Nephron progenitor cell (in vitro differentiated cells): ENCODE results near the gene MLX.

Experiments
- DNase-seq: peaks from one replicate; pipeline ENCODE4 v3.0.0; 2021
- H3K27ac Mint-ChIP-seq: 2 replicates; pipeline ENCODE4 v1.8.0; 2021; ENCODE audit warnings: mild to moderate bottlenecking, moderate library complexity, mixed read lengths
- H3K27me3 Mint-ChIP-seq: 2 replicates; pipeline ENCODE4 v1.8.0; 2021; ENCODE audit warnings: mild to moderate bottlenecking, low read depth, mixed read lengths; ENCODE audit not compliant: poor library complexity
- H3K36me3 Mint-ChIP-seq: 2 replicates; pipeline ENCODE4 v1.8.0; 2021; ENCODE audit warnings: low read depth, mixed read lengths
- H3K4me1 Mint-ChIP-seq: 2 replicates; pipeline ENCODE4 v1.8.0; 2021; ENCODE audit warnings: mixed read lengths
- H3K4me3 Mint-ChIP-seq: 2 replicates; pipeline ENCODE4 v1.8.0; 2021; ENCODE audit warnings: mild to moderate bottlenecking, moderate library complexity, mixed read lengths
- H3K9me3 Mint-ChIP-seq: 2 replicates; pipeline ENCODE4 v1.8.0; 2021; ENCODE audit warnings: mild to moderate bottlenecking, moderate library complexity, mixed read lengths
- TF ChIP-seq, protein P1 (sequence below): fragments of 200-600 bp; sonication (generic); IDR thresholded peaks from 2 replicates; pipeline ENCODE4 v1.5.0; 2021; ENCODE audit warnings: antibody characterized with exemption

Gene MLX

DNA sequence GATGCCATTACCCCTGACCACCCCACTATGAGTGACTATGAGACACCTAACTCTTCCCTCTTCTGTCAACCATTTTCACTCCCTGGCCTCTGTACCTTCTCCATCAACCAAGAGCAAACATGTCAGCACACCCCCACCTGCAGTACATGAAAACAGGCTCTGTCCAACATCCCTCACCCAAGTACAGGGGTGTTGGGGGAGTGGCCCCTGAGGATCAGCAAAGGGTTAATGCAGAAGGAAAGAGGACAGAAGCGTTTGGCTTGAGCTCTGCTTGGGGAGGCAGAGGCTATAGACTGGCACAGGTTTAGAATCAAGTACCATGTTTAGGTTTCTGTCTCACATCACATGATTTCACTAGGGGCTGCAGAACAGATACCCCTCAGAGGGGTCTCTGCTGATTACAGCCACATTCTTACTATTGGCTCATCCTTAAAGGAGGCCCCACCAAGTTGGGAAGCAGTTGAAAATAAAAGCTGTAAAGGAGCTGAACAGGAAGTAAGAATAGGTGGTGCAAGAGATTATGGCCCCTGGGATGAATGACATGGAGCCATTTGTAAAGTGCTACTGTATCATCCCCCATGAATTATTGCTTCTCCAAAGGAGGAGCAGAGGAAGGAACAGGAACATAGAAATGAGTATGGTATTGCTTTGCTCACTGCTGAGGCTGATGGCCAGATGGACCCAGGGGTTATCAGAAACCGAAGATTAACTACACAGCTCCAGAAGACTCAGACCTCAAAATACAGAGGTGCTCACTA, 13.1 kb downstream of the MLX start:
- no peak for DNase-seq
- Mint-ChIP-seq H3K4me3 (peak overlapping the region; percentile 60), H3K27me3 (no peaks in the 10 kb centered on the region), H3K36me3 (peaks cover 22% of the 10 kb centered on the region), H3K9me3 (no peaks in the 10 kb centered on the region), H3K4me1 (peaks cover 41% of the 10 kb centered on the region), H3K27ac (peak overlapping the region; percentile 36)
- TF ChIP-seq, protein P1, sequence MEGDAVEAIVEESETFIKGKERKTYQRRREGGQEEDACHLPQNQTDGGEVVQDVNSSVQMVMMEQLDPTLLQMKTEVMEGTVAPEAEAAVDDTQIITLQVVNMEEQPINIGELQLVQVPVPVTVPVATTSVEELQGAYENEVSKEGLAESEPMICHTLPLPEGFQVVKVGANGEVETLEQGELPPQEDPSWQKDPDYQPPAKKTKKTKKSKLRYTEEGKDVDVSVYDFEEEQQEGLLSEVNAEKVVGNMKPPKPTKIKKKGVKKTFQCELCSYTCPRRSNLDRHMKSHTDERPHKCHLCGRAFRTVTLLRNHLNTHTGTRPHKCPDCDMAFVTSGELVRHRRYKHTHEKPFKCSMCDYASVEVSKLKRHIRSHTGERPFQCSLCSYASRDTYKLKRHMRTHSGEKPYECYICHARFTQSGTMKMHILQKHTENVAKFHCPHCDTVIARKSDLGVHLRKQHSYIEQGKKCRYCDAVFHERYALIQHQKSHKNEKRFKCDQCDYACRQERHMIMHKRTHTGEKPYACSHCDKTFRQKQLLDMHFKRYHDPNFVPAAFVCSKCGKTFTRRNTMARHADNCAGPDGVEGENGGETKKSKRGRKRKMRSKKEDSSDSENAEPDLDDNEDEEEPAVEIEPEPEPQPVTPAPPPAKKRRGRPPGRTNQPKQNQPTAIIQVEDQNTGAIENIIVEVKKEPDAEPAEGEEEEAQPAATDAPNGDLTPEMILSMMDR, result no peak

DNA sequence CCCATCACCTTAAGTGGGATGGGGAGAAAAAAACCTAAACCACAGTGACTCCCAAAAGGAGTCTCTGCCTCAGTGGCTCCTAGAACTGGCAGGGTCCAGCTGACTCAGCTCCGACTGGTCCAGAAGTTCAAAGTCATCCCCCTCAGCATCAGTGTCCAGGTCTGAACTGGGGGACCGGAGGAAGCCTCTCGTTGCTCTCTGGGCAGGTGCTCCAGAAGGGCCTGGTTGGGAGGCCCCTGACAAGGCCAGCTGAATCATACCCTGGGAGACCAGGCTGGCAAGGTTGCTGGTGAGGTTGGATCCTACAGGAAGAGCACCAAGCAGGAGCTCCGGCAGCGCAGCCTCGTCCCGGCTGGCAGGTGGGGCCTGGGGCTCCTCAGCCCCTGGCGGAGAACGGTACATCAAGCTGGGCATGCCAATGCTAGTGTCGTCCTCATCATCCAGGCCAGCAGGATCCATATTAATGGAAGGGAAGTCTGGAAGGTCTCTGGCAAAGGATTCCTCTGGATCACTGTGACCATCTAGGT, 14.9 kb downstream of the MLX start:
- Mint-ChIP-seq H3K36me3 (peaks cover 24% of the 10 kb centered on the region), H3K9me3 (no peaks in the 10 kb centered on the region), H3K4me3 (no peak overlapping the region), H3K27me3 (no peaks in the 10 kb centered on the region), H3K27ac (no peak overlapping the region), H3K4me1 (peaks cover 25% of the 10 kb centered on the region)
- TF ChIP-seq, protein P1, result no peak
- no peak for DNase-seq

DNA sequence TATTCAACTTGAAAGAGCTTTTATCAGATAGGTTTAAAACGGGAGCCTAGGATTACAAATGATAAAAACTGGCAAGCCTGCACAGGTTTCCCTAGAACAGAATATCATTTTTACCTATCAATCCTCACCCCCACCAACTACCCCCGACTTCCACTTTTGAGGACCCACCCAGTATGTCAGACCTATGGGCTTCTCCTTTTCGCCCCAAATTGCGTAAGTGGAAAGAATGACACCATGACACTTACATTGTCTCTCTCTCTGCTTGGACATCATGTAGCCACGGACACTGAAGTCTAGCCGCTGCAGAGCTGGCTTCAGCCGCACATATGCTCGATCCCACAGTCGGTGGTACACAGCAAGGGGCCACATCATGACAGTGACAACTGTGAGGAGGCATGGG, 18.0 kb downstream of the MLX start:
- TF ChIP-seq, protein P1, result no peak
- DNase-seq, result no peak
- Mint-ChIP-seq H3K4me1 (peaks cover under 1% of the 10 kb centered on the region), H3K27ac (no peak overlapping the region), H3K27me3 (no peaks in the 10 kb centered on the region), H3K4me3 (no peak overlapping the region), H3K36me3 (peaks cover 40% of the 10 kb centered on the region), H3K9me3 (no peaks in the 10 kb centered on the region)

DNA sequence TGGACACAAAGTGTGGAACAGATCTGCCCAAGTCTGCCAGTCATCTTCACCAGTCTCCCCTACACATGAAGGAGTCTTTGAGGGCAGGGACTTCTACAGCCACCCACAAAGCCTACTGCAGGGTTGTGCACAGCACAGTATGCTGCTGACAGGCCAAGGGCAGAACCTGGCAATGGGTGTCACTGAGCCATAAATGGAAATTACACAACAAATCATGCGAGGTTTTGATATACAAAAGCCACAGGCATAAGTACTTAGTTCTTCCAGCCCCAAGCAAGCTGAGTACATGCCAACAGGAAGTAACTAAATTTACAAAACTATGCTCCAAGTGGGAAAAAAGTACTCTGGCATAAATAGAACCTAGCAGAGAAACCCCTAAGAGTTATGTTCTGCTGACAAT, 18.5 kb downstream of the MLX start:
- no peak overlapping the region for H3K27ac Mint-ChIP-seq
- DNase-seq, result no peak
- no peak overlapping the region for H3K4me3 Mint-ChIP-seq
- H3K4me1 Mint-ChIP-seq, result no peaks in the 10 kb centered on the region
- H3K36me3 Mint-ChIP-seq, result peaks cover 44% of the 10 kb centered on the region
- TF ChIP-seq, protein P1, result no peak
- no peaks in the 10 kb centered on the region for H3K9me3 Mint-ChIP-seq
- H3K27me3 Mint-ChIP-seq, result no peaks in the 10 kb centered on the region

DNA sequence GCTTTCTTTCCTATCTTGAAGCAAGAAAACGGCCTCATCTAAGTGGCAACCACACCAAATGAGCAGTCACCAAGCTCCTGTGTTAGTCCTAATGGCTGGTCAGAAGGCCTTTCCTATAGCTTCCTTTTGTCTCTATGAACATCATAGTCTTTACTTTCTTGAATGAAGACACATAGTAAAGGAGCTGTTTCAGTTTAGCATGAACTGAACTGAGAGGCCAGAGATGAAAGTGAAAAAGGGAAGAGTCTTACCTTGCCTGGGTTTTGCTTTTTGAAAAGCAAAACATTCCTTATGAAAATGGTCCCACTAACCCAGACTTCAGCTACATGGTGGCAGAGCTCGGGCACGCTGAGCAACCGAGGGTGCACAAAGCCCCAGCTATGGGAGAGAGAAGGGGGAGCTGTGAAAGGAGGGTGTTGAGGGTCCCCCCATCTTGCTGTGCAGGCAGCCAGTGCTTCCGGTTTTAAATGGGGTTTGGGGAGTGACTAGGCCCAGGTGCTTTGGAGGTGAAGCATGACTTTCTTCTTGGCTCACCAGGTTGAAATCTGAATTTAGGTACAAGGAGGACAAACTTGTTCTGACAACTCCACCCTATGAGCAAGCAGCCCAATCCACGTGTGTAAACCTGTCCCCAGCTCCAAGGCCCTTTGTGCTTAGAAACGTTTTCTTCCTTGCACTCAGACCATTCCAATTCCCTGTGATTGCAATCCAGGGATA, 19.8 kb downstream of the MLX start:
- H3K4me1 Mint-ChIP-seq, result no peaks in the 10 kb centered on the region

More for the DNA sequence above, 19.8 kb downstream of the MLX start:
- no peaks in the 10 kb centered on the region for H3K9me3 Mint-ChIP-seq
- H3K27ac Mint-ChIP-seq, result peak overlapping the region; percentile 39
- H3K4me3 Mint-ChIP-seq, result no peak overlapping the region
- TF ChIP-seq, protein P1, result no peak
- H3K36me3 Mint-ChIP-seq, result peaks cover 53% of the 10 kb centered on the region
- no peaks in the 10 kb centered on the region for H3K27me3 Mint-ChIP-seq
- DNase-seq, result no peak
